Tibial nerve (tissue), 4 donors: Measurements from ENCODE around the gene CEP170. TPM values are rescaled to one million over a fixed set of nuclear protein-coding genes. Genes with fewer than 3 reads are reported as not detected.

Experiments
- DNase-seq, 2 donors: peaks; one replicate each; pipeline ENCODE4 v3.0.0-alpha.2; 2019; ENCODE audit warnings: low spot score in 2 of 2
- H3K27ac ChIP-seq, 4 donors: fragments of 200-600 bp; sonication (generic) in 3 of 4; one replicate each; pipeline ENCODE4 v1.5.1; 2017 to 2019; ENCODE audit warnings: mild to moderate bottlenecking in 1 of 4
- H3K27me3 ChIP-seq, 2 donors: fragments of 200-600 bp; sonication (generic) in 1 of 2; one replicate each; pipeline versions ENCODE4 v1.5.1 to v1.6.0; 2017 to 2019
- H3K36me3 ChIP-seq, 3 donors: fragments of 200-600 bp; sonication (generic); one replicate each; pipeline ENCODE4 v1.5.1; 2018 to 2019
- H3K4me1 ChIP-seq, 4 donors: fragments of 200-600 bp; sonication (generic) in 3 of 4; one replicate each; pipeline ENCODE4 v1.5.1; 2017 to 2019
- H3K4me3 ChIP-seq, 4 donors: fragments of 200-600 bp; sonication (generic) in 3 of 4; one replicate each; pipeline ENCODE4 v1.5.1; 2017 to 2019; ENCODE audit warnings: mild to moderate bottlenecking in 1 of 4, moderate library complexity in 1 of 4
- H3K9me3 ChIP-seq, 4 donors: fragments of 200-600 bp; sonication (generic) in 3 of 4; one replicate each; pipeline ENCODE4 v1.5.1; 2017 to 2019
- EP300 ChIP-seq, 2 donors: sonication (generic); formaldehyde crosslinking; IDR thresholded peaks; one replicate each; pipeline ENCODE4 v1.6.1; 2017; ENCODE audit warnings: antibody characterized with exemption in 2 of 2, mild to moderate bottlenecking in 1 of 2
- POLR2A ChIP-seq, 2 donors: fragments of 450-650 bp; IDR thresholded peaks; one replicate each; pipeline ENCODE4 v1.6.1; 2017; ENCODE audit warnings: antibody characterized with exemption in 2 of 2, mild to moderate bottlenecking in 2 of 2, moderate library complexity in 2 of 2
- WGBS, 2 donors: methylation state at CpG; one replicate each; pipeline ENCODE4 v1.1.5; 2018; 5-methylcytosine and 5-hydroxymethylcytosine counted together
- total RNA-seq, 4 donors: library from RNA; depleted of rRNA; stranded (reverse); fragments of >200 nt; gene quantifications; one replicate each; pipeline ENCODE4 v1.1.0, GENCODE V29; 2016
- TF ChIP-seq, protein P1 (sequence below), 5 experiments: fragments of 200-600 bp in 3 of 5; fragments of 450-650 bp in 2 of 5; sonication (generic) in 3 of 5; IDR thresholded peaks; one replicate each; pipeline ENCODE4 v1.5.1; 2016 to 2019; ENCODE audit warnings: antibody characterized with exemption in 5 of 5, mild to moderate bottlenecking in 3 of 5, moderate library complexity in 2 of 5

CEP170 gene
- total RNA-seq, 4 donors from 2014 or later = 43.7 to 91.8 (median 76.7) TPM

GRCh38 chr1:243268751-243269460 lies 13.8 kb upstream of the CEP170 start:
- Histone ChIP-seq H3K27ac (peak overlapping the region in 2 of 4 donors; percentile 65 to 75), H3K36me3 (peaks cover 0 to 16% (median 0%) of the 10 kb centered on the region in 3 donors), H3K9me3 (no peaks in the 10 kb centered on the region), H3K27me3 (no peaks in the 10 kb centered on the region), H3K4me1 (peaks cover 0 to 59% (median 31%) of the 10 kb centered on the region in 4 donors), H3K4me3 (no peak overlapping the region)
- TF ChIP-seq, protein P1, sequence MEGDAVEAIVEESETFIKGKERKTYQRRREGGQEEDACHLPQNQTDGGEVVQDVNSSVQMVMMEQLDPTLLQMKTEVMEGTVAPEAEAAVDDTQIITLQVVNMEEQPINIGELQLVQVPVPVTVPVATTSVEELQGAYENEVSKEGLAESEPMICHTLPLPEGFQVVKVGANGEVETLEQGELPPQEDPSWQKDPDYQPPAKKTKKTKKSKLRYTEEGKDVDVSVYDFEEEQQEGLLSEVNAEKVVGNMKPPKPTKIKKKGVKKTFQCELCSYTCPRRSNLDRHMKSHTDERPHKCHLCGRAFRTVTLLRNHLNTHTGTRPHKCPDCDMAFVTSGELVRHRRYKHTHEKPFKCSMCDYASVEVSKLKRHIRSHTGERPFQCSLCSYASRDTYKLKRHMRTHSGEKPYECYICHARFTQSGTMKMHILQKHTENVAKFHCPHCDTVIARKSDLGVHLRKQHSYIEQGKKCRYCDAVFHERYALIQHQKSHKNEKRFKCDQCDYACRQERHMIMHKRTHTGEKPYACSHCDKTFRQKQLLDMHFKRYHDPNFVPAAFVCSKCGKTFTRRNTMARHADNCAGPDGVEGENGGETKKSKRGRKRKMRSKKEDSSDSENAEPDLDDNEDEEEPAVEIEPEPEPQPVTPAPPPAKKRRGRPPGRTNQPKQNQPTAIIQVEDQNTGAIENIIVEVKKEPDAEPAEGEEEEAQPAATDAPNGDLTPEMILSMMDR (IDR thresholded peaks at IDR 0.05) = no peak
- TF ChIP-seq POLR2A (IDR thresholded peaks at IDR 0.05) = no peak
- no peak for TF ChIP-seq EP300 (IDR thresholded peaks at IDR 0.05)
- 76 to 81% methylated on average over 13 of the region's 13 CpGs for WGBS, 2 donors
- no peak for DNase-seq

- DNase-seq = no peak
- Histone ChIP-seq H3K36me3 (peaks cover 0 to 9% (median 0%) of the 10 kb centered on the region in 3 donors), H3K4me1 (peaks cover 0 to 67% (median 33%) of the 10 kb centered on the region in 4 donors), H3K4me3 (no peak overlapping the region), H3K9me3 (no peaks in the 10 kb centered on the region), H3K27ac (peak overlapping the region in 2 of 4 donors; percentile 65 to 75), H3K27me3 (no peaks in the 10 kb centered on the region)
- TF ChIP-seq, protein P1 (IDR thresholded peaks at IDR 0.05) = no peak
- TF ChIP-seq EP300 (IDR thresholded peaks at IDR 0.05) = no peak
- no peak for TF ChIP-seq POLR2A (IDR thresholded peaks at IDR 0.05)
- 62 to 65% methylated on average over 12 of the region's 12 CpGs for WGBS, 2 donors
Measured at GRCh38 chr1:243267914-243268653, 13.0 kb upstream of the CEP170 start.

DNA sequence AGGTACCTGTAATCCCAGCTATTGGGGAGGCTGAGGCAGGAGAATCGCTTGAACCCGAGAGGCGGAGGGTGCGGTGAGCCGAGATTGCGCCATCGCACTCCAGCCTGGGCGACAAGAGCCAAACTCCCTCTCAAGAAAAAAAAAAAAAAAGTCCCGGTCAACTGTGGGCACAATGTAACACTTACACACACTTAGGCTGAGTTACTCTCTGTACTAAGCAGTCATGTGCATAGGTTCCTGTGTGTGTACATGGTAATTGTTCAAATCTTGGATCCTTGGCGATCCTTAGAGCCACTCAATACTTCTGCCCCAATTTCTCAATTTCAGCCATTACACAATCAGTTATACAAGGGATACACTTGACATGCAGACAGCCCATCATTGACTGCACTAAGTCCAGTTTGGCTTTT lies 12.4 kb upstream of the CEP170 start:
- TF ChIP-seq EP300 (IDR thresholded peaks at IDR 0.05) = peak in 1 of 2 donors; percentile 59
- TF ChIP-seq, protein P1 (IDR thresholded peaks at IDR 0.05) = no peak
- no peak overlapping the region for H3K4me3 ChIP-seq
- no peaks in the 10 kb centered on the region for H3K27me3 ChIP-seq
- DNase-seq = no peak
- H3K36me3 ChIP-seq = peaks cover 0 to 7% (median 0%) of the 10 kb centered on the region in 3 donors
- peak overlapping the region in 2 of 4 donors; percentile 65 to 75 for H3K27ac ChIP-seq
- peaks cover 0 to 73% (median 33%) of the 10 kb centered on the region in 4 donors for H3K4me1 ChIP-seq
- H3K9me3 ChIP-seq = no peaks in the 10 kb centered on the region
- 77 to 80% methylated on average over 10 of the region's 10 CpGs for WGBS, 2 donors

DNA sequence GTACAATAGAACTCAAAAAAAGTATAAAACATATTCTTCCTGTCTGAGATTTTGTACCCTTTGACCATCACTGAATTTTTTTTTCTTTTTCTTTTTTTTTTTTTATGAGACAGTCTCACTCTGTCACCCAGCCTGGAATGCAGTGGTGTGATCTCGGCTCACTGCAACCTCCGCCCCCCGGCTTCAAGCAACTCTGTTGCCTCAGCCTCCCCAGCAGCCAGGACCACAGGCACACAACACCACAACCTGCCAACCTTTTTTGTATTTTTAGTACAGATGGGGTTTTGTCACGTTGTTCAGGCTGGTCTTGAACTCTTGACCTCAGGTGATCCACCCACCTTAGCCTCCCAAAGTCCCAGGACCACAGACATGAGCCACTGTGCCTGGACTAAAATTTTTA lies 11.2 kb upstream of the CEP170 start:
- 81 to 84% methylated on average over 4 of the region's 4 CpGs for WGBS, 2 donors
- no peak overlapping the region for H3K4me3 ChIP-seq

More for the DNA sequence above, 11.2 kb upstream of the CEP170 start:
- Histone ChIP-seq H3K27ac (peak overlapping the region in 1 of 4 donors; percentile 23), H3K4me1 (peaks cover 0 to 76% (median 33%) of the 10 kb centered on the region in 4 donors), H3K36me3 (no peaks in the 10 kb centered on the region), H3K9me3 (no peaks in the 10 kb centered on the region), H3K27me3 (no peaks in the 10 kb centered on the region)
- TF ChIP-seq, protein P1 (IDR thresholded peaks at IDR 0.05) = no peak
- TF ChIP-seq EP300 (IDR thresholded peaks at IDR 0.05) (no peak), POLR2A (IDR thresholded peaks at IDR 0.05) (no peak)
- no peak for DNase-seq
